ENCODE results near the gene INSRR.

DNA sequence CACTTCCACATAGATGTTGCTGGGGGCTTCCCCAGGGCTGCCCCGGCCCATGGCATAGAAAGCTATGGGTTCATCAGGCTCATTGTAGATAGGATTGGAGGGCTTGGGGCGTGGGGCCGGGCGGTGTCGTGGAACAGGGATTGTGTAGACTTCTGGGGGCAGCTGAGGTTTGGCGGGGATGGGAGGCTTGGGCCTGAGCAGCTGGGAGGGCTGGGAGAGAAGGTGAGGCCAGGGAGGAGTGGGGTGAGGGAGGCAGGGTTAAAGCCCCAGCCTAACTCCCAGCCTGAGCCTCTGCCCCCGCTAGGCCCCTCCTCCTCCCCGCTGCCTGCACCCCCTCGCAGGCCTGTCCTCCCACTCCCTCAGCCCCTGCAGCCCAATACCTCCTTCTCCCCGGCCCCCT, 49.6 kb downstream of the INSRR start:
- no peak for TF ChIP-seq YY1 (IDR thresholded peaks at IDR 0.05; ENCODE audit: borderline replicate concordance in 1 of 3, control insufficient read depth in 1 of 3, extremely low read depth in 1 of 3, insufficient read depth in 3 of 3, insufficient read length in 1 of 3, insufficient replicate concordance in 2 of 3, low read depth in 1 of 3, low read length in 2 of 3)
- TF ChIP-seq RBM34 (IDR thresholded peaks at IDR 0.05; ENCODE audit: borderline replicate concordance, insufficient read depth, low read length), result no peak
- TF ChIP-seq HDAC3 (IDR thresholded peaks at IDR 0.05; ENCODE audit: borderline replicate concordance, partially characterized antibody), result no peak
- no peak for TF ChIP-seq TAF1 (IDR thresholded peaks at IDR 0.05; ENCODE audit: control insufficient read depth, extremely low read depth, insufficient read depth, low read length, severe bottlenecking)
- TF ChIP-seq CREM (IDR thresholded peaks at IDR 0.05; ENCODE audit: low read depth), result no peak
- no peak for TF ChIP-seq SAFB2 (IDR thresholded peaks at IDR 0.05; ENCODE audit: borderline replicate concordance, low read depth, low read length, severe bottlenecking)
- TF ChIP-seq MAFG (tag; conservative IDR thresholded peaks at IDR 0.05), result no peak
- TF ChIP-seq GABPB1 (CRISPR knock-in tag; IDR thresholded peaks at IDR 0.05), result no peak
- TF ChIP-seq MXI1 (IDR thresholded peaks at IDR 0.05; ENCODE audit: low read depth, low read length), result no peak
- TF ChIP-seq L3MBTL2 (IDR thresholded peaks at IDR 0.05), result no peak

Data from K562 (cell line).